Measurements from ENCODE around the gene PCDH1.
"Not testable (repeated sequence)": the region's sequence is repeated elsewhere in the genome, so short reads cannot be mapped to it uniquely, and the experiment has no call there.

The PCDH1 gene

GRCh38 chr5:141839015-141839513 is 39.1 kb downstream of the PCDH1 start:
- in situ Hi-C loops (cut with MboI; ENCODE audit: low sequenced_read_pairs), result no loop called here

- in situ Hi-C loops (cut with MboI; ENCODE audit: low sequenced_read_pairs), result no loop called here
Measured at GRCh38 chr5:141838326-141839014, 39.7 kb downstream of the PCDH1 start.

- in situ Hi-C loops (cut with MboI; ENCODE audit: low sequenced_read_pairs), result no loop called here
Measured at GRCh38 chr5:141835928-141836670, 42.1 kb downstream of the PCDH1 start.

GRCh38 chr5:141834331-141834730 is 43.9 kb downstream of the PCDH1 start:
- in situ Hi-C loops (cut with MboI; ENCODE audit: low sequenced_read_pairs), result no loop called here

GRCh38 chr5:141832131-141832530 is 46.1 kb downstream of the PCDH1 start:
- in situ Hi-C loops (cut with MboI; ENCODE audit: low sequenced_read_pairs), result no loop called here

- in situ Hi-C loops (cut with MboI; ENCODE audit: low sequenced_read_pairs), result no loop called here
Measured at GRCh38 chr5:141828162-141828561, 50.0 kb downstream of the PCDH1 start.

GRCh38 chr5:141826674-141827073 is 51.5 kb downstream of the PCDH1 start:
- in situ Hi-C loops (cut with MboI; ENCODE audit: low sequenced_read_pairs), result no loop called here

- in situ Hi-C loops (cut with MboI; ENCODE audit: low sequenced_read_pairs), result no loop called here
Measured at GRCh38 chr5:141825791-141826560, 52.2 kb downstream of the PCDH1 start.

GRCh38 chr5:141825241-141825671 is 53.0 kb downstream of the PCDH1 start:
- in situ Hi-C loops (cut with MboI; ENCODE audit: low sequenced_read_pairs), result no loop called here

- in situ Hi-C loops (cut with MboI; ENCODE audit: low sequenced_read_pairs), result no loop called here
Measured at GRCh38 chr5:141824717-141825116, 53.5 kb downstream of the PCDH1 start.

GRCh38 chr5:141823056-141823455 is 55.2 kb downstream of the PCDH1 start:
- in situ Hi-C loops (cut with MboI; ENCODE audit: low sequenced_read_pairs), result no loop called here

- in situ Hi-C loops (cut with MboI; ENCODE audit: low sequenced_read_pairs), result no loop called here
Measured at GRCh38 chr5:141822144-141822543, 56.1 kb downstream of the PCDH1 start.

GRCh38 chr5:141821430-141821925 is 56.7 kb downstream of the PCDH1 start:
- in situ Hi-C loops (cut with MboI; ENCODE audit: low sequenced_read_pairs), result no loop called here

GRCh38 chr5:141820686-141821085 is 57.5 kb downstream of the PCDH1 start:
- in situ Hi-C loops (cut with MboI; ENCODE audit: low sequenced_read_pairs), result not testable (repeated sequence)

GRCh38 chr5:141817631-141818030 is 60.6 kb downstream of the PCDH1 start:
- in situ Hi-C loops (cut with MboI; ENCODE audit: low sequenced_read_pairs), result loop anchor here (10.0 kb wide), 1 partner anchor 113 kb away; no protein-coding TSS in a partner anchor

- in situ Hi-C loops (cut with MboI; ENCODE audit: low sequenced_read_pairs), result loop anchor here (10.0 kb wide), 1 partner anchor 112 kb away; no protein-coding TSS in a partner anchor
Measured at GRCh38 chr5:141816598-141817399, 61.4 kb downstream of the PCDH1 start.

GRCh38 chr5:141815796-141816180 is 62.4 kb downstream of the PCDH1 start:
- in situ Hi-C loops (cut with MboI; ENCODE audit: low sequenced_read_pairs), result loop anchor here (10.0 kb wide), 1 partner anchor 111 kb away; no protein-coding TSS in a partner anchor

GRCh38 chr5:141815051-141815795 is 63.0 kb downstream of the PCDH1 start:
- in situ Hi-C loops (cut with MboI; ENCODE audit: low sequenced_read_pairs), result loop anchor here (10.0 kb wide), 1 partner anchor 110 kb away; no protein-coding TSS in a partner anchor

Measured in HL-60/S4 treated with phorbol 12-myristate 13-acetate at 8.2 ng/mL for 4 days and 3 days (cell line).